Thoracic aorta (tissue), 2 donors: ENCODE data around the gene EXT2. TPM values are rescaled to one million over a fixed set of nuclear protein-coding genes. Genes with fewer than 3 reads are reported as not detected.

Source experiments
- ATAC-seq: fragments of 150-250 bp; one replicate; pipeline ENCODE4 v1.8.0; 2017; ENCODE audit warnings: low read depth; ENCODE audit not compliant: insufficient number of reproducible peaks, low FRiP score
- DNase-seq: peaks from one replicate; pipeline ENCODE4 v3.0.0-alpha.2; 2020; ENCODE audit warnings: low spot score
- H3K27ac ChIP-seq, 2 donors: fragments of 200-600 bp; sonication (generic); 1 replicate in 1 of 2; 2 replicates in 1 of 2; pipeline ENCODE4 v1.5.1; 2016; ENCODE audit warnings: mild to moderate bottlenecking in 2 of 2, moderate library complexity in 2 of 2
- H3K27me3 ChIP-seq: fragments of 200-600 bp; sonication (generic); replicated peaks from 2 replicates; pipeline ENCODE4 v1.6.0; 2016; ENCODE audit warnings: mild to moderate bottlenecking; ENCODE audit not compliant: insufficient read depth
- H3K36me3 ChIP-seq: fragments of 200-600 bp; sonication (generic); one replicate; pipeline ENCODE4 v1.5.1; 2016
- H3K4me1 ChIP-seq, 2 donors: fragments of 200-600 bp; sonication (generic); 1 replicate in 1 of 2; 2 replicates in 1 of 2; pipeline versions ENCODE4 v1.5.1 to v1.6.0; 2016; ENCODE audit warnings: low read depth in 2 of 2, mild to moderate bottlenecking in 1 of 2; ENCODE audit not compliant: control insufficient read depth in 1 of 2
- H3K4me3 ChIP-seq: fragments of 200-600 bp; sonication (generic); 2 replicates; pipeline ENCODE4 v1.5.1; 2016; ENCODE audit warnings: mild to moderate bottlenecking
- H3K9me3 ChIP-seq: fragments of 200-600 bp; sonication (generic); 2 replicates; pipeline ENCODE4 v1.5.1; 2016
- CTCF ChIP-seq: fragments of 200-600 bp; sonication (generic); IDR thresholded peaks from one replicate; pipeline ENCODE4 v1.5.1; 2019; ENCODE audit warnings: antibody characterized with exemption
- total RNA-seq, 2 donors: library from RNA; depleted of rRNA; stranded (reverse); fragments of >200 nt; gene quantifications; one replicate each; pipeline versions ENCODE4 v1.1.0 to v1.2.3, GENCODE V29; 2016

EXT2 gene
- total RNA-seq, 2 donors from 2014 or later, result 64.4 to 102 TPM

- Histone ChIP-seq H3K27ac (peak overlapping the region; percentile 95), H3K4me1 (peaks cover 4 to 14% of the 10 kb centered on the region in 2 donors), H3K36me3 (peaks cover 7% of the 10 kb centered on the region), H3K27me3 (no peaks in the 10 kb centered on the region), H3K4me3 (peak overlapping the region; percentile 95), H3K9me3 (no peaks in the 10 kb centered on the region)
- DNase-seq (no peak), ATAC-seq (no peak)
- no peak for TF ChIP-seq CTCF
Observed at GRCh38 chr11:44066732-44067141, 28.7 kb upstream of the EXT2 start.

GRCh38 chr11:44067266-44067665, 28.2 kb upstream of the EXT2 start:
- Histone ChIP-seq H3K9me3 (no peaks in the 10 kb centered on the region), H3K4me1 (peaks cover 4 to 14% of the 10 kb centered on the region in 2 donors), H3K27ac (no peak overlapping the region), H3K27me3 (no peaks in the 10 kb centered on the region), H3K4me3 (peak overlapping the region; percentile 95), H3K36me3 (peaks cover 7% of the 10 kb centered on the region)
- TF ChIP-seq CTCF, result no peak
- ATAC-seq (no peak), DNase-seq (no peak)

DNA sequence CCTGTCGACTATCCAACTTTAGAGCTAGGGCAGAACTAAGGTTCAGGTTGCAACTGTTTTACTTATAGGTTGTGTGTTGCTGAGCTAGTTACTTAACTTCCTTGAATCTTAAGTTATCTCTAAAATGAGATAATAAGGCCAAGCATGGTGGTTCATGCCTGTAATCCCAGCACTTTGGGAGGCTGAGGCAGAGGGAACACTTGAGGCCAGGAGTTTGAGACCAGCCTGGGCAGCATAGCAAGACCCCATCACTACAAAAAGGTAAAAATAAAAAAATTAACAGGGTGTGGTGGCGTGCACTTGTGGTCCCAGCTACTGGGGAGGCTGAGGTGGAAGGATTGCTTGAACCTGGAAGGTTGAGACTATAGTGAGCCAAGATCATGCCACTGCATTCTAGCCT, 27.3 kb upstream of the EXT2 start:
- DNase-seq (no peak), ATAC-seq (no peak)

GRCh38 chr11:44071157-44071556, 24.3 kb upstream of the EXT2 start:
- DNase-seq, result no peak
- Histone ChIP-seq H3K4me3 (no peak overlapping the region), H3K4me1 (peaks cover 4 to 8% of the 10 kb centered on the region in 2 donors), H3K36me3 (peaks cover 14% of the 10 kb centered on the region), H3K9me3 (no peaks in the 10 kb centered on the region), H3K27ac (no peak overlapping the region), H3K27me3 (no peaks in the 10 kb centered on the region)
- ATAC-seq, result no peak
- no peak for TF ChIP-seq CTCF

More for the DNA sequence above, 27.3 kb upstream of the EXT2 start:
- H3K4me3 ChIP-seq, result no peak overlapping the region
- peaks cover 7% of the 10 kb centered on the region for H3K36me3 ChIP-seq
- no peak overlapping the region for H3K27ac ChIP-seq
- H3K27me3 ChIP-seq, result no peaks in the 10 kb centered on the region
- H3K4me1 ChIP-seq, result peaks cover 4 to 14% of the 10 kb centered on the region in 2 donors
- no peaks in the 10 kb centered on the region for H3K9me3 ChIP-seq
- TF ChIP-seq CTCF, result no peak

DNA sequence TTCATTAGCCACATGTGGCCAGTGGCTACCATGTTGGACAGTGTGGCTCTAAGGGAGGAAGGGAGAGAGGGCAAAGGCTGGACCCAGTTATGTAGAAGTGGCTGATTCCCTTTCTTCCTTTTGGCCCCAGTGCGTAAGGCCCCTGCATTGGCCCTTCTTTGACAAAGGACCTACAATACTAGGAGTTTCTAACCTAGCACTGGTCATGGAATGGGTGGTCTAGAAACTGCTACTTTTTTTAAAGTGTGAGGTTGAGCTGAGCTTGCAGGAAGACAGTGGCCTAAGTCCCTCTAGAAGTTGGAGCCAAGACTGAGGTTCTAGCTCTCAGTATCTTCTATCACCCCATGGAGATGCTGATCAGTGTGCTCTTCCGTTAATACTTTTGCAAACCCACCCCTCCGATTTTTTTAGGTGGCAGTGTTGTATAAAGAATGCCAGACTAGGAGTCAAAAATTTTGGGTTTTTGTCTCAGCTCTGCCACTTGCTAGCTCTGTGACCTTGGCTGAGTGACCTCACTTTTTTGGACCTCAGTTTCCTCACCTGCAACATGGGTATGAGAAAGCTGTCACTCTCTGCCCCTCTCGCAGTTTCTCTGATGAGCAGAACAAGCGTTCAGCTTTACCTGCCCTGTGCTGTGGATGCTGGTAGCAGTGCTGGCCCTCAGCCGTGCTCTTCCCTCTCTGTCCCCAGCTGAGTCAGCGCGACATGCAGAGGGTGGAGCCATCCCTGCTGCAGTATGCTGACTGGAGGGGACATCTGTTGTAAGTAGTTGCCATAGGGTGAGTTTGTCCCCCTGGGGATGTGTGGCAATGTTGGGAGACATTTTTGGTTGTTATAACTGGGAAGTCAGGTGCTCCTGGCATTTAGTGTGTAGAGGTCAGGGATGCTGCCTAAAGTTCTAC, 22.5 kb upstream of the EXT2 start:
- TF ChIP-seq CTCF, result no peak
- peaks cover 14% of the 10 kb centered on the region for H3K36me3 ChIP-seq
- no peak for ATAC-seq

More for the DNA sequence above, 22.5 kb upstream of the EXT2 start:
- no peak for DNase-seq
- no peak overlapping the region for H3K27ac ChIP-seq
- H3K4me3 ChIP-seq, result no peak overlapping the region
- no peaks in the 10 kb centered on the region for H3K9me3 ChIP-seq
- no peaks in the 10 kb centered on the region for H3K4me1 ChIP-seq
- no peaks in the 10 kb centered on the region for H3K27me3 ChIP-seq
